Measurements from ENCODE around the gene TTC7B.

TTC7B gene

DNA sequence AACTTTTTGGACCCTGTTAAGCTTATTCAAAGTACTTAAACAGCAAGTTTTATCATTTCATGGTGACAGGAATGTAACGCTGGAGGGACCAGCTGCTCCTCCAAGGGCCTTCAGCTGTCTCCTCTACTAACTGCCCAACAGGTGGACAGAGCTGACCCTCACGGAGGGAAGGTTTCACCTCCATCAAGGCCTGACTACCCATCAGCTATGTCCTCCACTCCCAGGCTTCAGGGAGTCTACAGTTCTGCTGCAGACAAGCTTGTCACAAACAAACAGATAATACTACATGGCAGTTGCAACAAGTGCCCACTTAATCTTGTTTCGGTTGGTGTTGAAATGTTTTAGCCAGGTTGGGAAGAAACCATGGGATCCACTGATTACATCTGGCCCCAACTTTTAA is 175.1 kb downstream of the TTC7B start:
- DNase-seq: no peak

DNA sequence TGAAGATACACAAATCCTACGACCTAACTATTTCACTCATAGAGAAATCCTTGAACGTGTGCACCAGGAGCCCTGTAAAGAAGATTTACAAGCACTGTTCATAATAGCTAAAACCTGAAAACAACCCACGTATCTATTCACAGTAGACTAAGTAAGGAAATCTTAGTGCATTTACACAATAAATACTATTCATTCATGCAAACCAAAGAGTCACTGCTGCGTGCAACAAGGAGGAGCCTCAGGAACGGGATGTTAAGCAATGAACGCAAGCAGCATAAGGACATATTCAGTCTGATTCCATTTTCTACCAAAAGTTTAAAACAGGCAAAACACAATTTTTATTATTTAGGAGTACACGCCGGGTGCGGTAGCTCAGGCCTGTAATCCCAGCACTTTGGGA is 176.6 kb downstream of the TTC7B start:
- DNase-seq: no peak

DNA sequence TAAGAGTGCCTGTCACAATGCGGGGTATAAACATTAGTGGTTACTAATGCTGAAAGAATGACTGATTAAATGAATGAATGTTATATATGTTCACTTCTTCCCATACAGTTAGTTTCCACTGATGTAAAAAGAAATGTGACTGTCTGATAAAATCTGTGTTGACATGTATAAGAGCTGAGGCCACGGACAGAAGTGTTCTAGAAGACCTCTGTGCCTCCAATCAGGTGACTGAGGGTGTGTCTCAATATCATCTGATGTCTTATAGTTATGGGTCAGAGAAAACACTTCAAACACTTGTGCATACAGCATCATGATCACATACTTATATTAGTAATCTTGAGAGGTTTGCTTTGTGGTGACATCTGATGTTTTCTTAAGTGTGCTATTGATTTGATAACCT is 183.4 kb downstream of the TTC7B start:
- DNase-seq: no peak

DNA sequence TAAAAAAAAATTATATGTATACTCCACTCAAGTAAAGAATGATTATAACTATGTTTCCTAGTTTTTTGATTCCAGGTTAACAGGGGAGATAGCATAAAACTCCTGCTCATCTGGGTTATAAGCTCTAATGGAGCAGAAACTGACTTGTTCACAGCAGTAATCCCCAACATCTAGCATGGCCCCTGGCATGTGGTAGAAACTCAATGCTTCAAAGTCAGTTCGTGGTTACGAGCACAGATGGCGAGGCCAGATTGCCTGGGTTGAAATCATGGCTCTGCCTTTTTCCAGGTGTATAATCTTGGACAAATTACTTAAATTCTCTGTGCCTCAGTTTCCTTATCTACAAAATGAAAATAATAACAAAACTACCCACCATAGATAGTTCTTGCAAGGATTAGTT is 183.8 kb downstream of the TTC7B start:
- DNase-seq: no peak

DNA sequence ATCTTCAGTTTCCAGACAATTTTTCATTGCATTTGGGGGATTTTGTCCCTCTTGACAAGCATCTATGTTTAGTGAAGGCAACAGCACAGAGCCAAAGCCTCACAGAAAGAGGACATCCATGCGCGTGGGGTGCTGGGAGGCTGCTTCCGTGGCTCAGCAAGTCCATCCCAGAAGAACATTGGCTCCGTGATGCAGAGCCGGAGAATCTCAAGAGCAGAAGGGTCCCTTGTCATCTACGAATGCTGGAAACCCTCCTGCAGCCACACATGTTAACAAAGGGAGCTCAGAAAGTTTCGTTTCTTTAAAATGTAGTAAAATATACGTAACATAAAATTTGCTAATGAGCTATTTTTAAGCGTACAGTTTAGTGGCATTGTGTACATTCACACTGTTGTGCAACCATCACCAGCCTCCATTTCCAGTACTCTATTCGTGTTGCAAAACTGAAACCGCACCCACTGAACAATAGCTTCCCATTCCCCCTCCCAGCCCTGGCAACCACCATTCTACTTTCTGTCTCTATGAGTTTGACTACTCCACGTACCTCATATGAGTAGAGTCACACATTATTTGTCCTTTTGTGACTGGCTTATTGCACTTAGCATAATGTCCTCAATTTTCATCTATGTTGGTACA is 185.9 kb downstream of the TTC7B start:
- no peak for DNase-seq

DNA sequence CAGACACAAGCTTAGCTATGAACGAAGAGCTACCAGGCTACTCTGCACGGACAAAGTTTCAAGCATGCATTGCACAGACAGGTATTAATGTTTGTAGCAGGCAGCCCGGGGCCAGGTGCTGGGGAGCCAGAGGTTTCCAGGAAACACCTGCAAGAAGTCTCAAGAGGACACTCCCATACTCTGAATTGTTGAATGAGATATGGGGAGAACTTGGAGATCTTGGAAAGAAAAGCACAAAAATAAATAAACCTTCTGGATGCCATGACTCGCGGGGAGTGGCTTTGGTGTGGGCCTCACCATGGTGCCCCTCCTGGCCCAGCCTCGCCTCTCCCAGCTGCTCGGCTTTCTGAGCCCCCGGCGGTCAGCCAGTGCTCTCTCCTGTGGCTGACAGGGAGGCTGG is 186.8 kb downstream of the TTC7B start:
- no peak for DNase-seq

DNA sequence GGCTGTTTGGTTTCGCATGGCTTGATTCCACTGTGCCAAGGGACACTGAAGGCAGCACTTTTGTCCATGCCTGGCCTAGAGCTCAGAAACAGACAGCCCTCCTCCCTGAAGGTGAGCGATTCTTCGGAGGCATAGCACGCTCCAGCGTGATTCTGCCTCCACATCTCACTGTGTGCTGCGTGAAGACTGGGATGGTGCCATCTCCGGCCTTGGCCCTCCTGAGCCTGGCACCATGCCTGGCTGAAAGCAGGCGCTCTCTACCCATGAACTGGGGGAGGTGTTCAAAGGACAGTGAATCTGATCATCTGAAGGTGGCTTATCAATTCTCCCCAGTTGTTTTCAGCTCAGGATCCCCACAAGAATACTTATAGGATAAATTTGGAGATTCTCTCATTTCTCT is 187.4 kb downstream of the TTC7B start:
- no peak for DNase-seq

DNA sequence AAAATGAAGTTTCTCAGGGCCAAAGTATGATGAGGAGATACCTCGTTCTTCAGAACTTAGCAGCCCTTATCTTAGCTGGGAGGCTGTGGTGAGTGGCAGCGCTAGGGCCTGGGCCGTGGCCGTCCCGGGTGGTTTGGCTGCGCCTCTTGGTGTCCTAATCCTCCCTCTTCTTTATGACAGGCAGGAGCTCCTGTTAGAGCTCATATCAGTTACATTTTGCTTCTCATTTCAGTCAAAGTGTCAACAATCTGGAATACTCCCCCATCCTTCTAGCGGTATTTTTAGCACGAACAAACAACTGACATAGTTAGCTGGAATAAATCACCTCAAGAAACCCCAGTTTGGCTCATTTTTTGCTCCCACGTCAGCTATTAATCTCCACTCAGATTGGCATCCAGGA is 188.8 kb downstream of the TTC7B start:
- no peak for DNase-seq

DNA sequence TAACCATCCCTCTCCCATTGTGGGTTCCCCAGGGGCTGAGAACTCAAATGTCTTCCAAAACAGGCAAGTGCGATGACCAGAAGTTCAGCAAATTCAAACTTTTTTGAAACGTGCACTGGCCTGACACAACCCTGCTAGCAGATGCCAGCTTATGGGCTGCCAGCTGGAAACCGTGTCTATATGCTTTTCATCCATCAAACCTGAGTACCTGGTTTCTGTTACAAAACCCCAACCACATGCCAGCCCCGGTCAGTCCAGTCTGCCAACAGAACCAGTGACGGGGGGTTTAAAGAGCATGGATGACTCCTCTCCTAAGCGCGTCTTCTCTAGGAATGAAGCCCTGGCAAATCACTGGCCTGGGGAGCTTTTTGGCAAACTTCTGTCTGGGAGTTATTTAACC is 189.7 kb downstream of the TTC7B start:
- DNase-seq: no peak

DNA sequence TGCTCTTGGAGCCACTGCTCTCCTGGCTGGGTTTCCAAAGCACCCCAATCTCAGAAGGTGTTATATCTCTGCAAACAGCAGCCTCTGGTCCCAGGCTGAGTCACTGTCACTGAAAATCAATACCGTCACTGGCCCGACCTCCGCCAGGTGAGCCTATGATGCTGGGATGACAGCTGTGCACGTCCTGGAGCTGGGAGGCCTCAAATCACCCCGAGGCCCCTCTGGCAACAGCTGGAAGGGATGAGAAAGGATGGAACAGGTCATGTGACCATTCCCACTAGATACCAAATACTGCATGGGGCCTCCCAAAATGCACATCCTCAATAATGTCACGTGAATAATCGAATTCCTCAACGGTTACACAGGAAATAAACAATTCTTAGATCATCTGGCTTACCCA is 190.8 kb downstream of the TTC7B start:
- DNase-seq: no peak

DNA sequence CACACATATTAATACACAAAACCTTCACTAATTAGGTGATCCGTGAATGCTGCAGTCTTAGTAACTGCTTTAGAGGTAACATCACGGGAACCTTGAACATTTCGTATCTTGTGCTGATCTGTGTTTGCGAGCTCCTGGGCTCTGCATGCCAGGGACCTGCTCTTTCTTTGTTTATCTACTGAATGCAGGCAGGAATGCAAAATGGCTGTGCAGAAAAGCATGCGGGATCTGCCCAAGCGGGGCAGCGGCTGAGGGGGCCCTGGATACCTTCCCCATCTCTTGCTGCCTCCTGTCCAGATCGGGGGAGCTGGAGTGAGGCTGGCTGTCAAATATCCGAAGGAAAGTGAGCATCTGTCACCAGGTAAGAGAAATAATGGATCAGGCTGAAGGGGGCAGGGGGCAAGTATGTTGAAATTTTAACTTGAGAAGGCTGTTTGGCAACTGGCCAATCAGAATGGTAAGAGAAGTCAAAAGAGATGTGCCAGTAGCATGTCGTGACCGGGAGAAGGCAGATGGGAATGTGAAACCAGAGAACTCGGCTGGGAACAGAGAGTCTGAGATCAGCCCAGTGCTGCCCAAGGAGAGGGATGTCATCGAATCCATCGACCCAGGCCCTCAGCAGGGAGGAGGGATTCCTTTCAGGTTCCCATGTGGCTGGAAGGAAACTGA is 191.4 kb downstream of the TTC7B start:
- no peak for DNase-seq

DNA sequence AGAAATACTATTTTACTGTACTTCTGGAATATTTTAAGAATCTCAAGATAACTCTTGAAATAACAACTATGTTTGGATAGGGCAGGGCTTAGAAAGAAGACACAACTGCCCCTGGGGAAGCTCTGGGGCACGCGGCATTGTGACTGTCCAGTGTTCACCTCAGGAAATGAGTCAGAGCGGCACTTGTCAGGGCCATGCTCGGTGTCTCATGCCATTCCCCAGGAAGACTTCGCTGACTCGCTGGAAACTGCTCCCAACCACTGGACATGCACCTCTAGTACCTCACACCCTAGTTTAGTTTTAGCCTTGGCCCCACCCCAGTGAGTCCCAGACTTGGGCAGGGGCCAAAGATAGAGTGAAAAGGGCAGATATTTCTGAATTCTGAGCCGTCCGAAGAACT is 192.0 kb downstream of the TTC7B start:
- no peak for DNase-seq

DNA sequence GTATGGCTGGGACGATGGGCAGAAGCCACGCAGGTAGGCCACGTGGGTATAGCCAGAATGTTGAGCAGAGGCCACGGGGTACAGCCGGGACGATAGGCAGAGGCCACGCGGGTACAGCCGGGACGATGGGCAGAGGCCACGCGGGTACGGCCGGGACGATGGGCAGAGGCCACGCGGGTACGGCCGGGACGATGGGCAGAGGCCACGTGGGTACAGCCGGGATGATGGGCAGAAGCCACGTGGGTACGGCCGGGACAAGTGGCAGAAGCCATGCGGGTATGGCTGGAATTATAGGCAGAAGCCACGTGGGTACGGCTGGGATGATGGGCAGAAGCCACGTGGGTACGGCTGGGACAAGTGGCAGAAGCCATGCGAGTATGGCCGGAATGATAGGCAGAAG is 195.0 kb downstream of the TTC7B start:
- DNase-seq: no peak

DNA sequence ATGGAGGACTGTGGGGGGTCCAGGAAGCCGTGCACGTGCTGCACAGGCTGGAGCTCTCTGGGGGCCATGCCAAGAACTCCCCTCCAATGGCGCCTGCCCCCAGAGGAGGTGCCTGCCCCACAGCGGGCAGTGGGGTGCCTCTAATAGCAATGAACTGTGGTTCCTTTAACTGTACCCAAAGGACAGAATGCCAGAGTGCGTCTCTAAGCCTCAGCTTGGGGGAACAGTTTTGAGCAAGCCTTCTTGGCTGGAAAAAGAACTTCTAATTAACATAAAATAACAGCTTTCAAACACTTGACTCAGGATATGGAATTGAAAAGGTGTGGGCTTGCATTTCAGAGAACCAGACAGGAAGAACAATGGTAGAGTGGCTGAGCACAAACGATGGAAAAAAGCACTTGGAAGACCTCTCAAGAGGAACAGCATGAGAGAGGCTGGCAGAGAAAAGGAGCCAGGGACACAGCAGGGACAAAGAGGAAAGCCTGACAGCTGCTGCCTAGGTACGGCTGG is 195.6 kb downstream of the TTC7B start:
- DNase-seq: peak; percentile 69

DNA sequence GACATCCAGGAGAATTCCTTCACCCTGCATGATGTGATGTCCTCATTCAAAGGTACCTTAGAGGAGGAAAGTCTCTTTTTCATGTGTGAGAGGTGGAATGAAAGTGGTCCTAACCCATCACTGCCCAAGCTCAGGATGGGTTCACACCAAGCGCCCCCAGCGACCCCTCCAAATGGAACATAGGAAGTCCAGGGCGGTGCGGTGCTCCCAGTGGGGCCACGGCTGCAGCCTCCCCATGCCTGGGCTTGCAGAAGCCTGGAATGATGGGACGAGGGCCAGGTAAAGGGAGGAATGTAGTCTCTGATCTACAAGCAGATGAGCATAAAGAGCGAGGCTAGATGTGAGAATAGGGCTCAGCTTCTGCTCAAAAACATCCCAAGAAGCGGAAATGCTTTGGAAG is 196.3 kb downstream of the TTC7B start:
- no peak for DNase-seq

DNA sequence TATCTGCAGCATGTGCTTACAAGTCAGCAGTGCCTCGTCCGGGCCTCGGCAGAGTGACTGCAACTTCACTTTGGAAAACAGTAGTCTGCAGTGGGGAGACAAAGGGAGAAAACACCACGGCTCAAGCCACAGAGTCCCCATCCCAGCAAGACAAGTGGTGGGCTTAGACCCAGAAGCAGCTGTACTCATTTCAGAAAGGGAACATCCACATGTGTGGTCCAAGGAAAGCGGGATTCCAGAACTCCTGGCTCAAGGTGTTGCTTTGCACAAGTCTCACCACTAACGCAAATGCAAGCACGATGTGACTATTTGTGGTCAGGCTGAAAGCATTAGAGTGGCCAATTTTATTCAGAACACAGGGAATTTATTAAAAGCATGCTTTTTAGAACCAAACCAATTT is 198.3 kb downstream of the TTC7B start:
- no peak for DNase-seq

DNA sequence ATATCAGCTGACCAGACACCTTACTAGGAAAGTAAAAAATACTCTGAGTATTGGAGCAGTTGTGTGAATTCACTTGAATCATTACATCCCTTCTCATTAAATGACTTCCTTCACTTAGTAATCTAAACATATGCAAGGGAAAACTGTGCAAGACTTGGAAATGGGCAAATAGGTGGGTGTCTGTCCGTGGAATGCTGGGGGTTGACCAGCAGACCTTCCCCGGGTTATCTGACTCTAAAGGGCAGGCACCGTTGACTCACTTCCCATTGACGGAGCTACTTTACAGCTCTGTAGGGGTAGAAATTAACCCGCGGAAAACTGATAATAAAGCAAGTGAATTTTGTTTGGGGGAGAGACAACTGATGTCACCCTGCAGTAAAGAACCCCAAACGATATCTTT is 199.3 kb downstream of the TTC7B start:
- no peak for DNase-seq

DNA sequence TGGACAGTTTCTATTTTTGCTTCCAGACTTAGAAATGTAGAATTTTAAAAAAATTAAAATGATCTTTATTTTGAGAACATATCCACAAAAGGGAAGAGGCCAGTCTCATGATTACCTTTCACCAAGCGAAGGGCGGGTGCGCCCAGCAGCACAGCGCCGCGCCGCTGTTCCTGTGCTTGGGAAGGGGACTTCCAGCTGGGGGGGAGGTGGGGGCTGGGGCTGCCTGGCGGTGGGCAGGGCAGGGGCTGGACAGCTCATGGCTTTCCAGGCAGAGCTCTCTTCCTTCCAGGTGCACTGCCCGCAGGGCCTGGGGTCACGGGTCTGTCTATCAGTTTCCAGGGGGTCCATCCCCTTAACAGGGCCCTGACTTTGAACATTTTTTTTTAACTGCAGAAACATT is 199.9 kb downstream of the TTC7B start:
- no peak for DNase-seq

DNA sequence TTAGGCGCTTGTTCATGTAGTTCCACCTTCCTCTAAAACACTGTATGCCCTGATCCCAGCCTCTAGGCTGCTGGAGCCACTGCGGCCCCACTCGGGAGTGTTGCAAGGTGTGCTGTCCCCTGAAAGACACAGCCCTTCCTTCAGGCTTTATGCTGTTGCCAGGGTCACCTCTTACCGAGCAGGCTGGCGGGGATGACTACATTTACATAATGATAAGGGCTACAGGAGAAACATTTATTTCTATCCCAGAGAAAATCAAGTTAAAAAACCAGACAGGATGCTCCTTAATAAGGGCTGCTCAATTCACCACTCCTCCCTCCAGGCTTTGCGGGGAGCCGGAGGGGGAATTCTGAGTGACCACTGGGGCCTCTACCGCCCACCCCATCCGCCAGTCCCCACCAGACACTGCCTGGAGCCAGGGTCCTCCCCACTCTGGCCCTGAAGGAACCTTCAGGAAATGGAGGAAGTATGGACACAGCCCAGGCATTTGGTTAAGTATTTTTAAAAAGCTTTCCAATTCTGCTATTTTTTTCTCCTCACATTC is 200.6 kb downstream of the TTC7B start:
- DNase-seq: no peak

DNA sequence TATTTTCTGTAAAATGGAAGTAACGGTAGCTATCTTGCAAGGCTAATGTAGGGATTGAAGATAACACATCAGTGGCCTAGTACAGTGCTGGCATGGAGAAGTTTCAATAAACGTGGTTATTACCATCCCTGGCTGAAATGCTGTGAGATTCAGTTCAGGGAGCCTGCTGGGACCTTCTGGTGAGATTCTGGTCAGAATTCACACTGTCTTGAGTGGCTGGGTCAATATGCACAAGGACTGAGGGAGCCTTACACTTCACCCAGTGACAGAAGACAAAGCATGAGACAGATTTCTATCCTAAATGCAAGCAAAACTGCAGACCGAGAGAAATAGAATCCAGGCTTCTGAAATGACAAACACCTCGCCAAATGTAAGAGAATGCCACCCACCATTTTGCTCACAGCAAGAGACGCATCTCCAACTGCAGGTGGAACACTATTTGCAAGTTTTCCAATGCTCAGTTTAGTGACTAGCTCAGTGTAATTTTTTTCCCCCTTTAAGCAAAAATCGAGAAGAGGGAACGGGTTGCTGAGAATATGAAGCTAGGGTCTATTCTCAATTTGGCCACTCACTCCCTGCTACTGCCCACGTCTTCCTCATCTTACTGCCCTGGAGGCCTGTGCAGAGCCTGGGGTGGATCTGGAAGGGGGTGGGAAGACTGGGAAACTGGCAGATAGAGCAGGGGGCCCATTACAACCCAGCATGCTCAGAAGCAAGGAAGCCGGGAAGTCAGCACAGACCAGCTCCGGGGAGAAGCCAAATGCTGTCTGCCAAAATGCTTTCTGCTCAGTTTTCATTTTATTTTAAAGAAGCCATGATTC is 201.3 kb downstream of the TTC7B start:
- DNase-seq: no peak

DNA sequence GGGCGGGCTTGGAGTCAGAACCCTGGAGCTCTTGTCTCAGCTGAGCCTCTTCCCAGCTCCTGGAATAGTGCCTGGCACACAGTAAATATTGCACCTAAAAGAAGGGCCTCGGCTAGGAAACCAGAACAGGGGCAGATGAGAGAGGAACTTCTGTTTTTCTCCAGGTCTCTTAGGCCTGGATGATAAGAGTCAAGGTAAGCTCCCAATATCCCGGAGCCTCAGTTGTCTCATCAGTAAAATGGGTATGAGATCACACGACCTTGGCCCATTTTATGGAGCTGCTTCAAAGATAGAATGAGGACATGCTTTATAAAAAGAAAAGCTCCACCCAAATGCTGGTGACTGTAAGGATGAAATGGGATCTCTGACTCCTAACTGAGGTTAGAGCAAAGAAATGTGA is 202.2 kb downstream of the TTC7B start:
- no peak for DNase-seq

DNA sequence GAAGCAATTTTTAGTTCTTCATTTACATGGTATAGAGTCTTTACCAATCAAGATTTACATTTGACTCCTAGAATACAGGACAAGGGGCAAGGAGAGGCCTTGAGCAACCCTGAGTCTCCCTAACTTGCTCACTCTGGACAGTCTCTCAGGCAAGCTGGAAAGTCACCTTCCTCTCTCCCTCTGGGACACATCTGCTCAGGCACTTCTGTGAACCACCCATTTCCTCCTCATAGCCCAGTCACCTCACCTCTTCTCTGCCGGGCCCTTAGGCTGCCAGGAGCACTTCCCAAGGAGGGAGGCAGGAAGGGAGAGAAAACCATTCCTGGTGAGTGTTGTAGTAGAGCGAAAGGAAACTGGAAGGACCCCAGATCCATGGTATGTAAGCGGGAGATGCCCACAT is 202.8 kb downstream of the TTC7B start:
- DNase-seq: no peak

DNA sequence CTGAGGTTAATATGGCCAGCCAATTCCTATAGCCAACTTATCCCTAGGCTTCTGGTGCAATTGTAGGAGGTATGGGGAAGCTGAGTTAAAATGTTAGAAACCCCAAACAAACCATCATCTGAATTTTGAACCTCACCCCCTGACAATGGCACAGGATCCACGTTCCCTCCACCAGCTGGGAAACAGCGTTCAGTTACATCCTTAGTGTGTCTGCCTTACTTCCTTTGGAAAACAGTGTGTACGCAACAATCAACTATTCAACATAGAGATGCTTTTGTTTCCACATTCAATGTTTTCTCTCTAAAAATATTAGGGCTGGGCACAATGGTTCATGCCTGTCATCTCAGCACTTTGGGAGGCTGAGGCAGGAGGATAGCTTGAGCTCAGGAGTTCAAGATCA is 203.4 kb downstream of the TTC7B start:
- DNase-seq: no peak

DNA sequence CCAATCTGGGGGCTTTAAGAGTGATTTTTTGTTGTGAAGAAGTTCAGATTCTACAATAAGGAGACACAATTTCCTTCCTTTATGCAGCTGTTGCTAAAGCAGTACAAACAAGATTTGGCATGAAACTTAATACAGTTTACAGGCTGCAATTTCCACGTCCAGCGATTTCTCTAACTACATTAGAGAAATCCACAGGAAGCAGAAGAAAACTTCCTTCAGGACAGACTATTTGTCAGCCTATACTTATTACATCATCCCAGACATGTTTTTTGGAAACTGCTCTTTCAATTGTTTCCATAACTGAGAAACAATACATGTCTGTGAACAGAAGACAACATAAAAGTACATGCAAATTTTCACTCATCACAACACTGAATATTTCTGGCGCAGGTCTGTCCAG is 204.3 kb downstream of the TTC7B start:
- no peak for DNase-seq

Data from NCI-H1436 (cell line).